Peyer's patch (tissue), 4 donors: Measurements from ENCODE around the gene CA10.

Experiments
- CTCF ChIP-seq, 6 experiments: fragments of 450-650 bp in 4 of 6; fragments of 200-600 bp in 2 of 6; sonication (generic) in 1 of 6; IDR thresholded peaks; one replicate each; pipeline ENCODE4 v1.5.1; 2017 to 2019; ENCODE audit warnings: antibody characterized with exemption in 6 of 6, mild to moderate bottlenecking in 3 of 6, moderate library complexity in 1 of 6
- POLR2A ChIP-seq, 2 donors: fragments of 450-650 bp; IDR thresholded peaks; one replicate each; pipeline ENCODE4 v1.5.1; 2017; ENCODE audit warnings: antibody characterized with exemption in 2 of 2, mild to moderate bottlenecking in 2 of 2, moderate library complexity in 2 of 2

- TF ChIP-seq POLR2A (IDR thresholded peaks at IDR 0.05) (no peak), CTCF (IDR thresholded peaks at IDR 0.05) (no peak)
Measured at GRCh38 chr17:51613255-51613654, 545.3 kb downstream of the CA10 start.
